Esophagus squamous epithelium (tissue), 5 donors: ENCODE results near the gene ADCK1. TPM values are rescaled to one million over a fixed set of nuclear protein-coding genes. Genes with fewer than 3 reads are reported as not detected.
"Not testable (repeated sequence)": the region's sequence is repeated elsewhere in the genome, so short reads cannot be mapped to it uniquely, and the experiment has no call there.

Source experiments
- DNase-seq: peaks from one replicate; lab custom pipeline; 2025; lab: John Stamatoyannopoulos, UW
- H3K27ac ChIP-seq, 4 donors: fragments of 200-600 bp; sonication (generic); one replicate each; pipeline ENCODE4 v1.5.1; 2016 to 2019; ENCODE audit warnings: mild to moderate bottlenecking in 1 of 4
- H3K27me3 ChIP-seq, 4 donors: fragments of 200-600 bp; sonication (generic); 1 replicate in 3 of 4; 2 replicates in 1 of 4; pipeline versions ENCODE4 v1.5.1 to v1.6.0; 2017 to 2021; ENCODE audit warnings: antibody characterized with exemption in 1 of 4
- H3K36me3 ChIP-seq, 3 donors: fragments of 200-600 bp; sonication (generic); one replicate each; pipeline ENCODE4 v1.5.1; 2016 to 2019
- H3K4me1 ChIP-seq, 3 donors: fragments of 200-600 bp; sonication (generic); one replicate each; pipeline ENCODE4 v1.5.1; 2017 to 2019
- H3K4me3 ChIP-seq, 4 donors: fragments of 200-600 bp; sonication (generic); 1 replicate in 3 of 4; 2 replicates in 1 of 4; pipeline ENCODE4 v1.5.1; 2016 to 2019; ENCODE audit warnings: mild to moderate bottlenecking in 2 of 4, moderate library complexity in 1 of 4
- H3K9me3 ChIP-seq, 3 donors: fragments of 200-600 bp; sonication (generic); one replicate each; pipeline ENCODE4 v1.5.1; 2016 to 2019
- POLR2A ChIP-seq, 4 donors: fragments of 450-650 bp; IDR thresholded peaks; one replicate each; pipeline ENCODE4 v1.6.1; 2017; ENCODE audit warnings: antibody characterized with exemption in 4 of 4, mild to moderate bottlenecking in 4 of 4, moderate library complexity in 3 of 4
- WGBS, 2 donors: methylation state at CpG; one replicate each; pipeline ENCODE4 v1.1.5; 2018; 5-methylcytosine and 5-hydroxymethylcytosine counted together
- intact Hi-C: fragments of 100-400 bp; cut with DNase I; formaldehyde crosslinking; loops from one replicate; pipeline ENCODE4 v1.15.0; 2022
- total RNA-seq, 4 donors: library from RNA; depleted of rRNA; stranded (reverse); fragments of >200 nt; gene quantifications; one replicate each; pipeline ENCODE4 v1.1.0, GENCODE V29; 2016
- TF ChIP-seq, protein P1 (sequence below), 6 experiments: fragments of 450-650 bp in 4 of 6; fragments of 200-600 bp in 2 of 6; sonication (generic) in 2 of 6; IDR thresholded peaks; one replicate each; pipeline ENCODE4 v1.5.1; 2016 to 2019; ENCODE audit warnings: antibody characterized with exemption in 6 of 6, mild to moderate bottlenecking in 4 of 6, moderate library complexity in 4 of 6
- donor health status: DM: yes; HTN: yes; CAD: no.

ADCK1 gene
- total RNA-seq, 4 donors from 2014 or later, result 3.6 to 5.4 (median 4.4) TPM

DNA sequence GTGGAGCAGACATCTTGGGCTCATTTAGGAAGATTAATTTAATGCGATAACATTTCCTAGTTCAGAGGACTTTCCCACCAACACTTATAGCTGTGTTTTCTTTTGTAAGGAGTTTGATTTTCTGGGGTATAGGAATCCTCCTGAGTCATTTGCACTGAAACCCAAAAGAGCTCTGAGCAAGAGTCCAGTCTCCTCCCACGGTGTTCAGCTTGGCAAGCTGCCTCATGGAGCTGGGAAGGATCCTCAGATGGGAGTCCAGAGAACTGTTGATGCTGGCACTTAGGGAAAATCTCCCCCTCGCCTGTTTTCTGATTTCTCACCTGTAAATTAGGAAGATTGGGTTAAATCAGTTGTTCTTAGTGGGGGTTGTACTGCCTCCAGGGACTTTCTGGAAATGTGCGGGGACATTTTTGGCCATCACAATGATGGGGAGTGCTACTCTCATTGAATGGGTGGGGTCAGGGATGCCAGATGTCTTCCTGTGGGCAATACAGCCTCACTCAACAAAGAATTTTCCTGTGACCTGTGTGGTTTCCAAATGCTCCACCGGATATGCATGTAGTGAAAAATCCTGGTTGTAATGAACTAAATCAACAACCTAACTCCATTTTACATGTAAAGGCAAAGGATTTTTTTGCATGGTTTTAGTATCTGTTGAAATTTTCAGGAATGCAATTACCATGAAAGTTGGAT is 150.6 kb downstream of the ADCK1 start:
- Histone ChIP-seq H3K9me3 (peaks cover 0 to 10% (median 8%) of the 10 kb centered on the region in 3 donors), H3K27ac (no peak overlapping the region), H3K27me3 (no peaks in the 10 kb centered on the region), H3K4me1 (no peaks in the 10 kb centered on the region), H3K4me3 (no peak overlapping the region), H3K36me3 (no peaks in the 10 kb centered on the region)
- DNase-seq, result no peak
- intact Hi-C loops, result no loop called here
- no peak for TF ChIP-seq POLR2A (IDR thresholded peaks at IDR 0.05)
- TF ChIP-seq, protein P1, sequence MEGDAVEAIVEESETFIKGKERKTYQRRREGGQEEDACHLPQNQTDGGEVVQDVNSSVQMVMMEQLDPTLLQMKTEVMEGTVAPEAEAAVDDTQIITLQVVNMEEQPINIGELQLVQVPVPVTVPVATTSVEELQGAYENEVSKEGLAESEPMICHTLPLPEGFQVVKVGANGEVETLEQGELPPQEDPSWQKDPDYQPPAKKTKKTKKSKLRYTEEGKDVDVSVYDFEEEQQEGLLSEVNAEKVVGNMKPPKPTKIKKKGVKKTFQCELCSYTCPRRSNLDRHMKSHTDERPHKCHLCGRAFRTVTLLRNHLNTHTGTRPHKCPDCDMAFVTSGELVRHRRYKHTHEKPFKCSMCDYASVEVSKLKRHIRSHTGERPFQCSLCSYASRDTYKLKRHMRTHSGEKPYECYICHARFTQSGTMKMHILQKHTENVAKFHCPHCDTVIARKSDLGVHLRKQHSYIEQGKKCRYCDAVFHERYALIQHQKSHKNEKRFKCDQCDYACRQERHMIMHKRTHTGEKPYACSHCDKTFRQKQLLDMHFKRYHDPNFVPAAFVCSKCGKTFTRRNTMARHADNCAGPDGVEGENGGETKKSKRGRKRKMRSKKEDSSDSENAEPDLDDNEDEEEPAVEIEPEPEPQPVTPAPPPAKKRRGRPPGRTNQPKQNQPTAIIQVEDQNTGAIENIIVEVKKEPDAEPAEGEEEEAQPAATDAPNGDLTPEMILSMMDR (IDR thresholded peaks at IDR 0.05), result no peak
- 63 to 76% methylated on average over 5 of the region's 5 CpGs for WGBS, 2 donors

- no peak overlapping the region for H3K4me3 ChIP-seq
- H3K36me3 ChIP-seq, result no peaks in the 10 kb centered on the region
- H3K27me3 ChIP-seq, result peaks cover 0 to 4% (median 0%) of the 10 kb centered on the region in 4 donors
- H3K4me1 ChIP-seq, result no peaks in the 10 kb centered on the region
- no peaks in the 10 kb centered on the region for H3K9me3 ChIP-seq
- H3K27ac ChIP-seq, result no peak overlapping the region
- DNase-seq, result no peak
- TF ChIP-seq POLR2A (IDR thresholded peaks at IDR 0.05), result no peak
- TF ChIP-seq, protein P1 (IDR thresholded peaks at IDR 0.05), result no peak
- 57 to 60% methylated on average over 12 to 13 of the region's 13 CpGs for WGBS, 2 donors
- intact Hi-C loops, result no loop called here
Measured at GRCh38 chr14:77955816-77956484, 156.0 kb downstream of the ADCK1 start.

GRCh38 chr14:77959686-77960085 is 159.8 kb downstream of the ADCK1 start:
- H3K9me3 ChIP-seq, H3K36me3 ChIP-seq, intact Hi-C loops, H3K27ac ChIP-seq, H3K4me3 ChIP-seq, H3K4me1 ChIP-seq, DNase-seq: not testable (repeated sequence)
- WGBS, 2 donors, result 24 to 45% methylated on average over 3 of the region's 3 CpGs
- peaks cover 0 to 11% (median 0%) of the 10 kb centered on the region in 4 donors for H3K27me3 ChIP-seq

GRCh38 chr14:77961847-77962580 is 162.1 kb downstream of the ADCK1 start:
- Histone ChIP-seq H3K4me3 (no peak overlapping the region), H3K27ac (no peak overlapping the region), H3K27me3 (peaks cover 0 to 30% (median 0%) of the 10 kb centered on the region in 4 donors), H3K9me3 (no peaks in the 10 kb centered on the region), H3K4me1 (peaks cover 4 to 9% (median 6%) of the 10 kb centered on the region in 3 donors), H3K36me3 (no peaks in the 10 kb centered on the region)
- DNase-seq, result no peak
- no peak for TF ChIP-seq POLR2A (IDR thresholded peaks at IDR 0.05)
- intact Hi-C loops, result no loop called here
- 72% methylated on average over 9 of the region's 9 CpGs for WGBS, 2 donors

DNA sequence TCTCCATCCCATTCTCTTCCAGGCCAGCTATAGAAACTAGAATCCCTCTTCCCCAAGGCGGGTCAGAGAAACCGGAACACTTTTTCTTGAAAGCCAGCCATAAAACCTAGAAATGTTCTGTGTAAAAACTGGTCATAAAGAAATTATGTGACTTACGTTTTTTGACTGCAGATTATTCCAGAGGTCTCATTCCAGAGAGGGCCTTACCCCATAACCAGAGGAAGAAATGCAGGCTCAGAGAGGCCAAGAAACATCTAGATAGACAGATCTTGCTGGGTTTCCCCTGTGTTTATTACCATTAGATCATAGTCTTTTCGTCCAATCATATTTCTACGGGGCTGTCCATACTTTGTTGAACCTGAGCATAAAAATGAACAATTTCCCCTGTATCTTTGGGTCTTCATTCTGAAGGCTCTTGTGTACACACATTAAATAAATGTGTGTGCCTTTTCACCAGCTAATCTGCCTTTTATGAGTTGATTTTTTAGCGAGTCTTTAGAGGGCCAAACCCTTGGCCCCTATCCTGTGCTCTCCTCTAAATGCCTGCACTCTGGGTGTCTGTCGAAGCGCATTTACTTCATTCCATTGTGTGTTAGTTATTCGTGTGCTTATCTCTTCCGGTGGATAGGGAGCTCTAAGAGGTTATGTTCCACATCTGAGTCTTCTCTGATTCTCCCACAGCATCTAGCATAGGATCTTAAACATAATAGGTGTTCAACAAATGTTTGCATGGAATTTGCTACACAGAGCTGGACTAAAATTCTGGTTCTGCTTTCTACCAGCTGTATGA is 163.0 kb downstream of the ADCK1 start:
- DNase-seq, result no peak
- 74 to 83% methylated on average over 10 of the region's 10 CpGs for WGBS, 2 donors
- Histone ChIP-seq H3K9me3 (no peaks in the 10 kb centered on the region), H3K36me3 (no peaks in the 10 kb centered on the region), H3K4me1 (peaks cover 4 to 9% (median 6%) of the 10 kb centered on the region in 3 donors), H3K27me3 (peaks cover 0 to 40% (median 0%) of the 10 kb centered on the region in 4 donors), H3K27ac (no peak overlapping the region), H3K4me3 (no peak overlapping the region)
- intact Hi-C loops, result no loop called here
- TF ChIP-seq, protein P1 (IDR thresholded peaks at IDR 0.05), result no peak
- no peak for TF ChIP-seq POLR2A (IDR thresholded peaks at IDR 0.05)
